H9 (cell line): ENCODE data around the gene PGPEP1. TPM values are rescaled to one million over a fixed set of nuclear protein-coding genes. Genes with fewer than 3 reads are reported as not detected.

Source experiments
- DNase-seq: peaks from one replicate; pipeline ENCODE4 v3.0.0-alpha.2; 2017
- H2AFZ ChIP-seq: one replicate; pipeline ENCODE4 v1.6.1; 2013; ENCODE audit warnings: mild to moderate bottlenecking, low read length, control low read depth, moderate library complexity
- H2AK5ac ChIP-seq: 2 replicates; pipeline ENCODE4 v1.6.1; 2013; ENCODE audit warnings: low read length, control low read depth, mixed read lengths; ENCODE audit not compliant: insufficient read length
- H2BK120ac ChIP-seq: one replicate; pipeline ENCODE4 v1.6.1; 2013; ENCODE audit warnings: low read depth, mild to moderate bottlenecking, low read length, control low read depth, inconsistent platforms; ENCODE audit not compliant: poor library complexity, severe bottlenecking
- H2BK12ac ChIP-seq: 2 replicates; pipeline ENCODE4 v1.6.1; 2013; ENCODE audit warnings: low read length, control low read depth, mixed read lengths, low read depth; ENCODE audit not compliant: insufficient read length
- H2BK15ac ChIP-seq: 2 replicates; pipeline ENCODE4 v1.6.1; 2013; ENCODE audit warnings: low read depth, low read length, control low read depth
- H2BK20ac ChIP-seq: one replicate; pipeline ENCODE4 v1.6.1; 2013; ENCODE audit warnings: low read depth, mild to moderate bottlenecking, low read length, control low read depth, inconsistent platforms; ENCODE audit not compliant: poor library complexity, severe bottlenecking
- H2BK5ac ChIP-seq: 2 replicates; pipeline ENCODE4 v1.6.1; 2013; ENCODE audit warnings: low read length, control low read depth, mixed read lengths; ENCODE audit not compliant: insufficient read length
- H3K14ac ChIP-seq: 2 replicates; pipeline ENCODE4 v1.6.1; 2013; ENCODE audit warnings: low read length, control low read depth; ENCODE audit not compliant: insufficient read depth
- H3K18ac ChIP-seq: 2 replicates; pipeline ENCODE4 v1.6.1; 2013; ENCODE audit warnings: low read depth, mild to moderate bottlenecking, mixed read lengths, low read length, control low read depth; ENCODE audit not compliant: insufficient read length
- H3K23ac ChIP-seq: 2 replicates; pipeline ENCODE4 v1.6.1; 2013; ENCODE audit warnings: low read length, control low read depth, mixed read lengths, low read depth; ENCODE audit not compliant: insufficient read length
- H3K23me2 ChIP-seq: 2 replicates; pipeline ENCODE4 v1.6.1; 2013; ENCODE audit warnings: low read depth, mild to moderate bottlenecking, mixed read lengths, low read length, control low read depth; ENCODE audit not compliant: insufficient read length, poor library complexity, severe bottlenecking
- H3K27ac ChIP-seq: 2 replicates; pipeline ENCODE4 v1.5.1; 2013; ENCODE audit warnings: low read length, control low read depth, mixed read lengths, low read depth; ENCODE audit not compliant: insufficient read length
- H3K27me3 ChIP-seq: 2 replicates; pipeline ENCODE4 v1.6.1; 2013; ENCODE audit warnings: low read length, control low read depth, inconsistent platforms; ENCODE audit not compliant: insufficient read depth
- H3K4ac ChIP-seq: 2 replicates; pipeline ENCODE4 v1.6.1; 2013; ENCODE audit warnings: low read depth, mild to moderate bottlenecking, control low read depth, inconsistent platforms, low read length, moderate library complexity
- H3K4me1 ChIP-seq: 2 replicates; pipeline ENCODE4 v1.6.1; 2013; ENCODE audit warnings: low read length, control low read depth, inconsistent platforms; ENCODE audit not compliant: insufficient read depth
- H3K4me2 ChIP-seq: 2 replicates; pipeline ENCODE4 v1.6.1; 2013; ENCODE audit warnings: low read length, control low read depth, mixed read lengths; ENCODE audit not compliant: insufficient read length, insufficient read depth
- H3K56ac ChIP-seq: 2 replicates; pipeline ENCODE4 v1.6.1; 2013; ENCODE audit warnings: low read depth, mild to moderate bottlenecking, mixed read lengths, low read length, control low read depth; ENCODE audit not compliant: insufficient read length
- H3K79me1 ChIP-seq: 2 replicates; pipeline ENCODE4 v1.6.1; 2013; ENCODE audit warnings: low read depth, mild to moderate bottlenecking, moderate library complexity, low read length, control low read depth, inconsistent platforms; ENCODE audit not compliant: insufficient read depth, poor library complexity, severe bottlenecking
- H3K79me2 ChIP-seq: 2 replicates; pipeline ENCODE4 v1.6.1; 2013; ENCODE audit warnings: low read length, control low read depth, inconsistent platforms; ENCODE audit not compliant: insufficient read depth
- H3K9ac ChIP-seq: 2 replicates; pipeline ENCODE4 v1.6.1; 2013; ENCODE audit warnings: low read length, control low read depth, mixed read lengths; ENCODE audit not compliant: insufficient read length; ENCODE audit errors: extremely low read depth
- H3K9me3 ChIP-seq: one replicate; pipeline ENCODE4 v1.6.1; 2013; ENCODE audit warnings: low read depth, low read length, inconsistent platforms; ENCODE audit not compliant: control insufficient read depth
- H3T11ph ChIP-seq: one replicate; pipeline ENCODE4 v1.6.1; 2013; ENCODE audit warnings: mild to moderate bottlenecking, low read length, control low read depth, inconsistent platforms
- H4K20me1 ChIP-seq: one replicate; pipeline ENCODE4 v1.6.1; 2013; ENCODE audit not compliant: control insufficient read depth, insufficient read length, insufficient read depth
- H4K5ac ChIP-seq: 2 replicates; pipeline ENCODE4 v1.6.1; 2013; ENCODE audit warnings: low read depth, mild to moderate bottlenecking, mixed read lengths, low read length, control low read depth; ENCODE audit not compliant: insufficient read length
- H4K8ac ChIP-seq: replicated peaks from 2 replicates; pipeline ENCODE4 v1.6.1; 2013; ENCODE audit warnings: low read length, control low read depth, mixed read lengths, low read depth; ENCODE audit not compliant: insufficient read length
- H4K91ac ChIP-seq: 2 replicates; pipeline ENCODE4 v1.6.1; 2013; ENCODE audit warnings: low read depth, mild to moderate bottlenecking, moderate library complexity, mixed read lengths, low read length, control low read depth; ENCODE audit not compliant: insufficient read length
- H3K27ac Mint-ChIP-seq, 3 experiments: 2 replicates in 2 of 3; 3 replicates in 1 of 3; pipeline ENCODE4 v1.8.0; 2020 to 2021; ENCODE audit warnings: mixed read lengths in 3 of 3, mild to moderate bottlenecking in 1 of 3, moderate library complexity in 1 of 3
- H3K27me3 Mint-ChIP-seq: 2 replicates; pipeline ENCODE4 v1.8.0; 2021; ENCODE audit warnings: low read depth, mild to moderate bottlenecking, moderate library complexity, mixed read lengths
- H3K36me3 Mint-ChIP-seq, 3 experiments: 2 replicates in 2 of 3; 3 replicates in 1 of 3; pipeline ENCODE4 v1.8.0; 2020 to 2021; ENCODE audit warnings: low read depth in 3 of 3, mixed read lengths in 3 of 3; ENCODE audit not compliant: insufficient read depth in 1 of 3
- H3K4me1 Mint-ChIP-seq, 2 experiments: 2 replicates each; pipeline ENCODE4 v1.8.0; 2020; ENCODE audit warnings: mixed read lengths in 2 of 2
- H3K4me3 Mint-ChIP-seq, 2 experiments: 2 replicates in 1 of 2; 3 replicates in 1 of 2; pipeline ENCODE4 v1.8.0; 2020 to 2021; ENCODE audit warnings: mild to moderate bottlenecking in 2 of 2, mixed read lengths in 2 of 2, moderate library complexity in 1 of 2
- H3K9me3 Mint-ChIP-seq, 2 experiments: 2 replicates in 1 of 2; 3 replicates in 1 of 2; pipeline ENCODE4 v1.8.0; 2020; ENCODE audit warnings: mild to moderate bottlenecking in 2 of 2, mixed read lengths in 2 of 2, moderate library complexity in 1 of 2
- CTCF ChIP-seq: fragments of 200-600 bp; sonication (generic); conservative IDR thresholded peaks from 3 replicates; pipeline ENCODE4 v1.8.0; 2021; ENCODE audit warnings: antibody characterized with exemption, mild to moderate bottlenecking
- WGBS: extraction: QIAGEN DNeasy Blood & Tissue Kit; methylation state at CpG from one replicate; pipeline ENCODE4 v1.1.7; 2013; ENCODE audit warnings: missing lambda C conversion rate, low lambda C conversion rate, mixed read lengths; ENCODE audit not compliant: insufficient read length; ENCODE audit errors: extremely low coverage; 5-methylcytosine and 5-hydroxymethylcytosine counted together
- total RNA-seq: library from RNA; stranded (reverse); gene quantifications from 2 replicates; pipeline ENCODE4 v1.2.1, GENCODE V29; 2021

PGPEP1 gene
- total RNA-seq, 1 experiment from 2014 or later: 64.8 TPM

DNA sequence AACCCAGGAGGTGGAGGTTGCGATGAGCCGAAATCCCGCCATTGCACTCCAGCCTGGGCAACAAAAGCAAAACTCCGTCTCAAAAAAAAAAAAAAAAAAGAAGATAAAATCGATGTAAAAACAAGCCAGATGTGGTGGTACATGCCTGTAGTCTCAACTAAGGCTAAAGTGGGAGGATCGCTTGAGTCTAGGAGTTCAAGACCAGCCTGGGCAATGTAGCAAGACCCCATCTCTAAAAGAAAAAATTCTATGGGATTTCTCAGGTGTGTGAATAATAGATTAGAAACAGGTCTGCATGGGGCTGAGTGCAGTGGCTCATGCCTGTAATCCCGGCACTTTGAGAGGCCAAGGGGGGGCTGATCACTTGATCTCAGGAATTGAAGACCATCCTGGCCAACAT is 11.1 kb downstream of the PGPEP1 start:
- no peaks in the 10 kb centered on the region for H4K20me1 ChIP-seq
- Mint-ChIP-seq H3K4me3 (no peak overlapping the region), H3K9me3 (no peaks in the 10 kb centered on the region; a peak in 2 of 5 replicates), H3K4me1 (peaks cover 3 to 7% of the 10 kb centered on the region in 2 experiments), H3K36me3 (peaks cover 7 to 61% (median 8%) of the 10 kb centered on the region in 3 experiments; a peak in 6 of 7 replicates), H3K27me3 (no peaks in the 10 kb centered on the region), H3K27ac (no peak overlapping the region)
- no peak overlapping the region for H2AFZ ChIP-seq
- H3K9ac ChIP-seq: no peak overlapping the region
- H2BK20ac ChIP-seq: no peak overlapping the region
- H3K14ac ChIP-seq: no peak overlapping the region
- H4K5ac ChIP-seq: no peak overlapping the region
- no peak overlapping the region for H3T11ph ChIP-seq
- no peaks in the 10 kb centered on the region for H3K4me1 ChIP-seq
- H3K23me2 ChIP-seq: no peaks in the 10 kb centered on the region
- no peaks in the 10 kb centered on the region for H3K79me1 ChIP-seq
- H3K18ac ChIP-seq: no peak overlapping the region
- no peak overlapping the region for H3K27ac ChIP-seq
- H2BK12ac ChIP-seq: no peak overlapping the region
- no peaks in the 10 kb centered on the region for H3K27me3 ChIP-seq
- H3K4ac ChIP-seq: no peak overlapping the region
- no peaks in the 10 kb centered on the region for H3K79me2 ChIP-seq
- no peak overlapping the region for H2BK15ac ChIP-seq
- no peak overlapping the region for H3K4me2 ChIP-seq
- H4K8ac ChIP-seq: no peak overlapping the region
- no peak overlapping the region for H3K56ac ChIP-seq
- no peak overlapping the region for H3K23ac ChIP-seq
- WGBS: no CpG with 5 or more reads among the region's 7 CpGs
- no peaks in the 10 kb centered on the region for H3K9me3 ChIP-seq
- H4K91ac ChIP-seq: no peak overlapping the region
- no peak overlapping the region for H2AK5ac ChIP-seq
- DNase-seq: no peak
- no peak overlapping the region for H2BK120ac ChIP-seq
- TF ChIP-seq CTCF: no peak
- no peak overlapping the region for H2BK5ac ChIP-seq
